Activated CD4-positive, alpha-beta T cell treated with anti-CD3 and anti-CD28 coated beads, Interleukin-2, Interleukin-6, amounts not matched to agents 100 ng/mL and 50 ng/mL, durations not matched to agents 16 hours and 8 hours (primary cell): ENCODE results near the gene COPB2.

Experiments used
- DNase-seq: peaks from one replicate; pipeline ENCODE4 v3.0.0-alpha.2; 2020

The COPB2 gene

DNA sequence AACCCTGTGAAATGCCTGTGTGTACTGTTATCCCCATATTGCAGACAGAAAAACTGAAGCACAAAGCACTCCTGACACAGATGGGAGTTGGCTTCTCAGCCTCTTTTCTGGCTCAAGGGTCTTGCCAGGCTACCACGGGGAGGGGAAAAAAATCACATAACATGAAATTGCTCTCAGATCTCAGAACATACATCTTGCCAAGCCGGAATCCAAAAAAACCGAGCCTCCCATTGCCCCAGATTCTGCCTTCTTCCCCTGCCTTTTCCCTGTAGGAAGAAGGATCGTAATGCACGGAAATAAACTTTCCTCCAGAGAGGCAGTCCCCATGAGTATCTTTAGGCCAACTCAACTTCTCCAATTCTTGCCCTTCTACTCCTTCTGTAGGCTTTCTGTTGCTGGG lies 62.2 kb downstream of the COPB2 start:
- DNase-seq, result no peak

DNA sequence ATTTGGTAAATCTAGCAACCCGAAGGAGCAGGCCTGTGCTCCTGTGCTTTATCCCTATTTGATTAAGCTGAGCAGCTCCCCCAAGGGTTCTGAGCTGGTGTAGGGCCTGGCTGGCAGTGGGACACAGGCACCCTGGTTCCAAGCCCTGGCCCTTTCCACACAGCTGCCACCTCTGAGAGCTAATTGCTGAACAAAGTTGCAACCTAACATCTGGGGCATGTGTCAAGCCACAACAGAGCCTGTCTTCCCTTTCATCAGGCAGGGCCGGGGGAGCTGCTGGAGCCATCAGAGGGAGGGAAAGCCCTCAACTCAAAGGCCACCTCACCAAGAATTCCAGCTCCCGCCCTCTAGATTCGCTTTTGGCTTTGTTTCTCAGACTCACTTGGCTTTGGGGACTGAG lies 62.7 kb downstream of the COPB2 start:
- DNase-seq, result no peak

DNA sequence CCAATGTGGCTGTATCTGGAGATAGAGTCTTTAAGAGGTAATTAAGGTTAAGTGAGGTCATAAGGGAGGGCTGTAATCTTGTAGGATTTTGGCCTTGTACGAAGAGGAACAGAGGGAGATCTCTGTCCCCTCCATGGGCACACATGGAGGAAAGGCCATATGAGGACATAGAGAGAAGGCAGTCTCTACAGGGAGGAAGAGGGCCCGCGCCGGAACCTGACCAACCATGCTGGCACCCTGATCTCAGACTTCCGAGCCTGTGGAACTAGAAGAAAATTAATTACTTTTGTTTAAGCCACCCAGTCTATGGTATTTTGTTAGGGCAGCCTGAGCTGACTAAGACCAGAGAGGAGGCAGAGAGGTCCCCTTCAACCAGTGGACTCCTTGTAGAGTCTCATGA lies 63.3 kb downstream of the COPB2 start:
- DNase-seq, result no peak

DNA sequence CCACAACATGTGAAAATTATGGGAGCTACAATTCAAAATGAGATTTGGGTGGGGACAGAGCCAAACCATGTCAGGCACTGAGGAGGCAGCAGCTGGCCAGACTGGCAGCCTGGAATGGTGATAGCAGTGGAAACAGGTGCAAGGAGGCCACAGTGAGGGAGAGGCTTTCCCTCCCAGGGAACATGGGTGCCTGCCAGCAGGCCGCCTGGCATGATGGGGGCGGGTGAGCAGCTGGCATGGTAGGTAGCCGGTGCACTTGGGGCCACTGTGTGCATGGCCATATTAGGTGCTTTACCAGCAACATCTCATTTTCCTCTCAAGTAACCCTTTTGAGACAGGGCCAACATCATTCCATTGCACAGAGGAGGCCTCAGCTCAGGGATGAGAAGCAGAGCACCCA lies 63.9 kb downstream of the COPB2 start:
- DNase-seq, result no peak

DNA sequence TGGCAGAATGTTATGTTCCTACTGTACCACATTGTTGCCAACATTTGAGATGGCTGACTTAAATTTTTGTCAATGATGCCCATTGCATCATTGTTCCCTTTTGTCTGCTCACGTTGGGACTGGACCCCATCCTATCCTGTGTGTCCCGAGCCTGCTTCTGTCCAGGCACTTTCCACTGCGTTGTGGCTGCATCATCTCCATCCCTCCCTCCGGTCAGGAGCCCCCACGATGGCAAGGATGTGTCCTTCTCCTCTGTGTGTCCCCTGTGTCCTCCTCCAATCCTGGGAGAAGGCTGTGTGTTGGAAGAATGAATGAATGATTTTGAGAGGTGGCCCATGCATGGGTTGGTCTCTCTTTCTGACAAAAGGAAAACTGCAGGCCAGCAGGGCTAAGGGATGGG lies 65.0 kb downstream of the COPB2 start:
- no peak for DNase-seq

DNA sequence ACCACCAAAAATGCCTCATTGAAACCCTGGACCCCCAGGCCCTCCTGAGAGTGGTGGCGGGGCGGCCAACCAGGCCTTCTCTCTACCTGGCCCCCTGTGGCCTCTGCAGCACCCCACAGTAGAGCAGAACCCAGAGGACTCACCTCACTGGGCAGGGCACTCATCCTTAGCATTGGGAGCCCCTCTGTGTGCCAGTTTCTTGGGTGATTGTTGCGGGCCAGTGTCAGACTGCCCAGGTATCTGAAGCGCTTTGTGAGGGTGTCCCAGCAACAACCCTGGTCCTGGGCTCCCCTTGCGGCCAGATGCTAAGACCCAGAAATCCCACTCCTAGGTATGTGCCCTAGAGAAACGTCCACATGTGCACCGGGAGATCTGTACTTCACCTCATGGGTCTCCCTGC lies 66.3 kb downstream of the COPB2 start:
- no peak for DNase-seq

DNA sequence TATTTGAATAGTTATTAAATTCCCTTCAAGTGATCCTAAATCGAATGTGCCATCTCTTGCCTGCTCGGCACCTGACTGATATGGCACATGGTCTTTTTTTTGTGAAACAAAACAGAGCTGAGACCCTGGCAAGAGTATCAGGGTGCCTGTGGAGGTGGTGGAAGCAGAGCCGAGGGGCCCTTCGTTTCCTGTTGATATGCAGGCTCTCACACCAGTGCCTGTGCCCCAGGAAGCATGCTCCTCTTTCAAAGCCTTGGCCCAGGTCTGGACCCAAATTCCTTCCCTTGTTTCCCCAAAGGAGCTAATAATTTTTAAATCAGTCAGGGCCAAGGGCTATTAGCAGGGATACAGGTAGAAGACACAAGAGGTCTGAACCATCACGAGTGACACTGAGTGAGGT lies 67.1 kb downstream of the COPB2 start:
- DNase-seq, result no peak

DNA sequence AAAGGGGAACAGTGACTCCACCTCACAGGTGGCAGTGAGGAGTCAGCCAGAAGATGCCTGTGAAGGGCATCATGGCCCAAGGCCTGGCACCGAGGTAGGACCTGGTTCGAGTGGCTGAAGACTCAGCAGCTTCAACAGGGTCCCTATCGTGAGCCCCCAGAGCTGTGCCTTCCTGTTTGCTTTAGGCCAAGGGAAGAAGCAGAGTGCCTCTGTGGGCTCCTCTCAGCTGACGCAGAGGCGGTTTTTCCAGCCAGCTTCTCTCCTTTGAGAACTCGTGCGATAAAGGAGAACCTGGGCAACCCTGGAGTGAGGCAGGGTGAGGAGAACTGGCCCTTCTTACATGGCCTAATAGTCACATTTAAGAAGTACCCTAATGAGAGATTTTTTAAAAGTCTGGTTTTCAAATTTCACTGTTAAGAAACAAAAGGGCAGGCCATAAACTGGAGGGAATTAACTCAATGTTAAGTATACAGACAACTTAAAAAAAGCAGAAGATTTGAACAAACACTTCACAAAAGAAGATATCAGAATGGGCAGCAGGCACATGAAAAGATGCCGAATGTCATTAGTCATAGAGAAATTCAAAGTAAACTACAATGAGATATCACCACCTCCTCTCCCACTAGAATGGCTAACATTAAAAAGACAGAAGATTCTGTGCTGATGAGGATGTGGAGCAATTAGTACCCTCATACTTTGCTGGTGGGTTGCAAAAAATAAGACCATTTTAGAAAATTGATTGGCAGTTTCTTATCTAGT lies 68.7 kb downstream of the COPB2 start:
- no peak for DNase-seq

DNA sequence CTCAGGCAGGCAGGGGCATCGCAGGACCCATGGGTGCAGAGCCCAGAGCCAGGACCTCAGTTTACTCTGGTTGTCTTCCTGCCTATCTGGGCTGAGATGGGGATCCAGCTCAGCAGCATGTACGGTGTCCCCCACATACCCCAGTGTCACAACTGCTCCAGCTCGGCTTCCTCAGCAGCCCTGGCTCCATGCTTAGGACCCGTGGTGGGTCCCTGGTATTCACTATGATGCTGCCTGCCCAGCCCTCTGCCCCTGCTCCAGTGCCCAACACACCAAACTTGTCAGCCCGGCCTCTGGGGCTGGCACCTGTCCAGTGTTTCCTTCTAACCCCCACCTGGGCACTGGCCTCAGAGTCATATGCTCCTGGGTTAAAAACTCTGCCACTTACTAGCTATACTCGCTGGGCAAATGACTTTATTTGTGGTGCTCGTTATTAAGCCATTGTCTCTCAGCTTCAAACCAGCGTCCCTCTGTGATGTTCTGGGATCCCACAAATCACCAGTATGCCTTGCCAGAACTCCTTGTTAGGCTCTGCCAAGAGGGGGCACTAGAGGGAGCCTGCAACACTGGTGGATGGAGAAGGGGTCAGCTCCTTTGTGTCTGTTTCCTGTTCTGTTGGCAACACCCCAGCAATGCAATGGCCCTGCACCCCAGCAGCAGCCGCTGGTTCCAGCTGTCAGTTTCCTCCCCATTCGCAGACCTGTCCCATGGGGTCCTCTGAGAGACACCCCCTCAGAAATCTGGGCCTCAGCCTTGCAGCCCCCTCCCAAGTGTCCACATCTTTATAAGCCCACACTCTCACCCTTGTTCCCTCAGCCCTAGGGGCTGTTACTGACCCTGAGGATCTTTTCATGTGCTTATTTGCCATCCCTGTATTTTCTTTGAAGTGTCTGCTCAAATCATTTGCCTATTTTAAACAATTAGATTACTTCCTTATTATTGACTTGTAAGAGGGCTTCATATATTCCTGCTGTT lies 69.7 kb downstream of the COPB2 start:
- DNase-seq, result peak; percentile 8

DNA sequence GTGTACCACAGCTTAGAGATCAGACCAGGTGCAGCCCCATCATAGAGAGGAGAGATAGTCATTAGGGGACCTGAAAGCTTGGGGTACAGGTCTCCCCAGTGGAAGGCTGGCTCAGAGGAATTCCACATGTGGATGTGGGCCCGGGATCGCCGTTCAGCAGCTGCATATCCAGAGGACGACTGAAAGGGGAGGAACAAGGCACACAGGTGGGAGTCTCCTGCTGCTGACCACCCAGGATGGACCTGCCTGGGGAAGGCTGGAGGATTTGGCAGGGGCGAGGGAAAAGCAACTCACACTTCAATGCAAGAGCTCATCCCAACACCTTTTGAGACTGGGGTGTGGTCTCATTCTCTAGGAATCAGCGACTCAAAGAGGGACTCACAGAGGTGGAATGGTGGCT lies 70.6 kb downstream of the COPB2 start:
- no peak for DNase-seq

DNA sequence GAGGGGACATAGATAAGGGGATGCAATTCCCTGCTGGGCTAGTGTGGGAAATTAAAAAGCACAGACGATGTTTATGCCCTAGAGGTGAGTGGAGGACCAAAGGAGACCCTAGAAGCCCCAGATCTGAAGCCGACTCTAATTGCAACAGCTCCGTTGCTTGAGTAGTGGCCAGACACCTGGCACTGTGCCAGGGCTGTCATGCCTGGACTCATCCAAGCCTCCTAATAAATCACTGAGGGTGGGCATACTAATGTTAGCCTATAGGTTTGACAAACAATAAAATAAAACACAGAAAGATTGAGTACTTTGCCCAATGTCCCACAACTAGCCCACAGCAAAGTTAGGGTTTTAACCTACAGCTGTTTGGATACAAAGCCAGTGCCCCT lies 71.0 kb downstream of the COPB2 start:
- no peak for DNase-seq

DNA sequence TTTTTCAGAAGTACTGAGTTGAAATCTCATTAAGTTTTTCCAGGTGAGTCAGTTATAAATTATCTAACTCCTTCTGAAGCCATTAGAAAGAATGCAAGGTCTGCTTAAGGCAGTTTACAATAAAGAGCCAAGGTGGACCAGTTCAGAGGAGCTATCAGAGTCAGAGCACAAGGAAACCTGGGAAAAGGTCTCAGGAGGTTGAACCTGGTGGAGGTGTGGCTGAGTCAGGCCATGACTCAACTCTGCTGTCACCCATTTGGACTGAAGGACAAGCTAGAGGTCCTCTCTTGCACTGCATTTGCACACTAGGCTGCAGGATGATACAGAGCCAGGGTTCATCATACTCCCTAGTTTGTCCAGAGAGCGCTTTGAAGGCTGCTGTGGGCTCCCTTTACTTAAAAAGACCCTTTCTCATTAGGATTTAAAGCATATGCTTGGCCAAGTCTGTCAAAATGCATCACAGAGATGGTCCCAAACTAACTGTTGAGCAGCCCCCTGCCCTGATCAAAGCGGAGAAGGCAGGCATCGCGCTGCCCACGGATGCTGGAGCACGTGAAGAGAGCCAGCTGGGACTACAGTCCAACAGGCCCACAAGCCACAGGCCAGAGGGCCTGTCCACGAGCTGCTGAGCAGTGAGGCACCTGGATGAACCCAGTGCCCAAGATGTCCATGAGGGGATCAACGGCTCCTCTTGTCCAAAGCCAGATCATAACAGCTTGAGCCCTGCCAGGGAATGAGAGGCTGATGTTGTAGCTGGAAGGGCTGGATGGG lies 71.6 kb downstream of the COPB2 start:
- no peak for DNase-seq

DNA sequence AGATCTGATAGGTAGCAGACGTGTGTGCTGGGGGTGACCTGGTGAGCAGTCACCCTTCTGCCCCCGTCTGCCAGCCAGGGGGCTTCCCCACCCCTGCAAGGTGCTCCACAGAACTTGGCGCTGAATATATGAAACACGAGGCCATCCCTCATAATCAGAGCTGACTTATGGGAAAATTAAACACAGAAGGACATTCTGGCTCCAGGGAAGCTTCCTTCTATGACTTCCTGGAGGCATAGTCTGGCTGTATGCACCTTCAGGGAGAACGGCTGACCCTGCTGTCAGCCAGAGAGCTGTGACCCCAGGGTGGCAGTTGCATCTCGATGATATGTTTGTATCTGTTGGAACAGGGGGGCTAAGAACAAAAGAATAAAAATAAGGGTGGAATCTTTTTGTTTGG lies 72.2 kb downstream of the COPB2 start:
- no peak for DNase-seq

DNA sequence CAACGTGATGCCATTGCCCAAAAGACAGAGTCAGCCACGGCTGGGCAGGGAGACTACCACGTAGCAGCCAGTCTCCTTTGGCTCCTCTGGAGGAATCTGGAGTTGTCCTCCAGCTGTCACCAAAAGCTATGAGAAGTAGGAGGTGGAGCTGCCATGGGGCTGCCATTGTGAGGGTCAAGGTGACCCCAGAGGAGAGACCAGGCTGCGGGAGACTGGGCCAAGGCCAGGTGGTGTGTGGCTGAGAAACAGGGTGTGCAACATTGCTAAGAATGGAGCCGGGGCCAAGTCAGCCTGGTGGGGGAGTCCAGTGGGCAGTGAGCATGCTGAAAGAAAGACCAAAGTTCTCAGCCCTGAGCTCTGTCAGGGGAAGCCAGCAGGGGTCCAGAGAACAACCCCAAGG lies 75.5 kb downstream of the COPB2 start:
- no peak for DNase-seq

DNA sequence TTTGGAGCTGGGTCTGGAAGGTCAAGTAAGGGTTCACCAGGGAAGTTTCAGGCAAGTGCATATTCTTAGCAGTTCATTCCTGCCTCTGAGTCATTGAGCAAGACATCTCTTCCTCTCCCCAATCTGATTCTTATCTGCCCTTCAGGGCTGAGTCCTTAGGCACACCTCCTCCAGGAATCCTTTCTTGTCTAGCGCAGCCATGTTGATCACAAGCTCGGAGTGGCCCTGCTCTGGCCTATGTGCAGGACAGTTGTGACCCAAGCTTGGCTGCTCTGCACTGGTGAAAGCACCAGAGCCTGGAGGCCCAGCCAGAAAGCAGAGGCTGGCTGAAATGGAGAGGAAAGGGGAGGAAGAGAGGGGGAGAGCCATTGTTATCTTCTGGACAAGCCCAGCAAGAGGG lies 76.5 kb downstream of the COPB2 start:
- DNase-seq, result no peak

DNA sequence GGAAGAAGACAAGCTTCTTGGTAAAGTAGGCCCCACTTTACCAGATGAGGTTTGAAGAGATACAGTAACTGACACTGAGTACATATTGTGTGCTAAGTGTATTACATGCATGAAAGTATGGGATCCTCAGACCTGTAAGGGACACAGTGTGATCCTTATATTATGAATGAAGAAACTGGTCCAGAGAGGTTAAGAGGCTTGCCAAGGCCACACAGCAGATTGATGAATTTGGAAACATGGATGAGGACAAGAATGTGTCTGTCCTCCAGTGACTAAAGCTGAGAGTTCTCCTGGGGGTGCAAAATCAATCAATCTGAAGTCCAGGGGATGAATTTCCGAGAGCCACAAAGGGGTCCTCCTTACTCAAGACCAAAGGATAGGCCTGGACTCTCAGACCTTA lies 77.0 kb downstream of the COPB2 start:
- no peak for DNase-seq

DNA sequence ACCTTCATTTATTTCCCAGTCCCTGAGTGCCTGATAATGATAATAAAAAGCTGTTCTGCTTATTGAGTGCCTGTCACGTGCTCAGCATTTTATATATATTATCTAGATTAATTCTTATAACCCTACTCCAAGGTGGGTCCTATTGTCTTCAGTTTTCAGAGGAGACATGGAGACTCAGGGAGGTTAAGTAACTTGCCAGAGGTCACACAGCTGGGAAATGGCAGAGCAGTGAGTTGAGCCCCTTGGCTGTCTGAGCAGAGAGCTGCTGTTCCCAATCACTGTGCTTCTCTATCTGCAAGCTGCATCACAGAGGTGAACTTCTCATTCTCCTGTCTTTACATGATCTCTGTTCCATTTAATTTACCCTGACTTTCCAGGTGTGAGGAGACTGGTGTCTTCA lies 77.9 kb downstream of the COPB2 start:
- DNase-seq, result no peak

DNA sequence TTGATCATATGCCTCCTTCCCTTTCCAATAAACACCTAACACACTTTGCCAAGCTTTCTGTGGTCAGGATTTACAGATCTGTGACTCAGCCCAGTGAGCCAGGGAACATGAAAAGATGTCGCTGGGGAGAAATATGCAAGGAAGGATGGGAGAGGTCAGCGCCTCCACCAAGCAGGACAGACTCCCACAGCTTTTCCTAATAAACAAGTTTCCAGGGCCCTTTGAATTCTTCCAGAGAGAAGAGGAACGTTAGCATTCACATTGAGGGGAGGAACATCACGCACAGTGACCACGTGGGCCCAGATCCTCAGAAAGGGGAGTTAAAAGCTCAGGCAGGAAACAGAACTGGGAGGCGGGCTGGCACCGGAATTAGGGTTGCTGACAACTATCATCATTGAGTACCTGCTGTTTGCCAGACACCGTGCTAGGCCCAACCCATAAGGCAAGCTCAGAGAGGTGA lies 78.9 kb downstream of the COPB2 start:
- DNase-seq, result no peak

DNA sequence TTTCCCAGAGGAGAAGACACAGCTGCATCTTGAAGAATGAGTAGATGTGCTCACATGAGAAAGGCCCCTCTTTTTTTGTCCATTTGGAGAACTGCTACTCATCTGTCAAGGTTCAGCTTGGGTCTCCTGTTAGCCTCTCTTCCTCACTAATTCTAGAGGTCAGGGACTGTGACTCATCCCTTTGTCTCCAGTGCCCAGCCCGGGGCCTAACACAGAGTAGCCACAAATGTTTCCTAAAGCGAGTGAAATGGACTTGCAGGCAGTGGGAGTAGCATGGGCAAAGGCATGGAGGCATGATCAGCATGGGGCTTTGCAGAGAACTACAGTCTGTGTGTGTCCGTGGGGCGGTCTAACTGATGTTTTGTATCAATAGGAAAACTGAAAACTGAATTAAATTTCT lies 79.6 kb downstream of the COPB2 start:
- DNase-seq, result no peak

DNA sequence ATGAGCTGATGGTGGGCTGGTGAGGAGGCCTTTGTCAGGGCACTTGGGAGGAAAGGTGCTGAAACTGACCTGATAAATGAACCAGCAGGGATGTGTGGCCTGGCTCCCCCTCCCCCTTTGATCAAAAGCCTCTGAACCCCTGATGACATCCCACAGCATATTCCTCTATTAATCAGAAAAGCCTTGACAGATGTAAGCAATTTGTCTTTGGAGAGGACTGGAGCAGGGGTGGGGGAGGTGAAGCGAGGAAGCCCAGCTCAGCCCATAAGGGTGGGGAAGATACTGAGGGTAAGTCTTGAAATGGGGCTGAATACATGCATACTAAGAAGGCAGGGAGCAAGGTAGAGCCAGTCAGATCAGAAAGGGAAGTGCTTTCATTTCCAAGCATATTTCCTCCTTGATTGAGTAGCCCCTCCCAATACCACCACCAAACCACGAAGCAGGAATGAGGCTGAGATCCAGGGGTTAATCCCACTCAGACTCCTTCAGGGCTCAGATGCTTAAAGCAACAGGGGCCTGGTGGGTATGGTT lies 80.3 kb downstream of the COPB2 start:
- DNase-seq, result no peak

DNA sequence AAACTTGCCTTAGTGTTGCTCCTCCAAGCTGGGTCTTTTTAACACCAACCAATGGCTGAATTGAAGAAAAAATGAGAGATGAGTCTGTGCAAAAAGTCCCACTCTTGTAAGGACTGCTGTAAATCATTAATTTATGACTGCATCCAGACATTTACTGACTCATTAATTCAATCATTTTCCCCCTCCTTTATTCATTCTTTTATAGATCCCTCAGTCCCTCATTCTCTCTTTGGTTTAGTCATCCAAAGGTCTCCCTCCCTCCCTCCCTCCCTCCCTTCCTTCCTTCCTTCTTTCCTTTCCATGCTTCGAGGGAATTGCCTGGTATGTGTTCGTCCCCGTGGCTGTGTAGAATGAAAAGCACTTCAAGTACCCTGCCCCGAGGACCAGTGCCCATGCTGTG lies 80.9 kb downstream of the COPB2 start:
- DNase-seq, result no peak

DNA sequence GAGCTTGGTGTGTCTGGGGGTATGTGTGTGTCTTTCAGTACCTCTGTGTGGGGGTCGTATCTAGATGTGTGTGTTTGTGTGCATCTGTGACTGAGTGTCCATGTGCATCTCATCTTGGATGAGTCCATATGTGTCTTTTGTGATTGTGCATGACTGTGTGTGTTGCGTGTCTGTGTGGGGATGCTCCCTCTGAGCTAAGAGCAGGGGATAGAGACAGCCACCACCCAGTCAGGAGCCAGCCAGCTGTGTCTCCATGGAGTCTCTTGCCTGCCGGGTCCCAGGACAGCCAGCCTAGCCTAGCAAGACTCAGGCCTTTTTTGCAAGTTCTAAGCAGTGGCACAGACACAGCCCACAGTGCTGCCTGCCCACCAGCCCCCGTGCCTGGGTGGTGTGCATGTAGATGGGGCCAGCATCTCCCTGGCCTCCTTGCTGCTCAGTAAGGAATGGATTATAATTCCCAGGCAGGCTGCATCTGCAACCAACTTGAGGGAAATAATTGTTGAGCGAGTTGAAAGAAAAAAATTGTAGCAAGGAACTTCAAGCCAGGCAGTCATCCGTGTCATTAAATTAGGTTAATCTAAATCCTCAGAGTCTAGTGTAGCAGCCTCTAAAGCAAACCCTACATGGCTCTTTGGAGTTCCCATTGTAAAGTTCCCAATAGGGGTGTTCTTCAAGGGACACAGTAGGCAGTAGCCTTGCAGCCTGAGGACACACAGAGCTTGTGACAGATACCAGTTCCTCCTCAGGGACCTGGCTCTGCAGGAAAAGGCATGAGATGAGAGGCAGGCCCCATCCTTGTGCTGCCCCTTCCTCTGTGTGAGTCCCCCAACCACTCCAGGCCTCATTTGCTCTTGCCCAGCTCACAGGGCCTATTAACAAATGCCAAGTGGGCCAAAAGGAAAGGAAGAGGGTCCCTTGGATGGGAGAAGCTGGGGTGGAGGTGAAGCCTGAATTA lies 81.6 kb downstream of the COPB2 start:
- DNase-seq, result no peak
